ENCODE data around the gene CBX5. TPM values are rescaled to one million over a fixed set of nuclear protein-coding genes. Genes with fewer than 3 reads are reported as not detected.

Gene CBX5
- total and polyA plus RNA-seq, 10 of the 15 experiments (the other 5 are each of a cell fraction or from before 2014, with no cell fraction given) = 46.7 to 138 (median 74.6) TPM

- no peak for TF ChIP-seq NKRF (conservative IDR thresholded peaks at IDR 0.05)
- no peak for TF ChIP-seq WRNIP1 (IDR thresholded peaks at IDR 0.05; ENCODE audit: borderline replicate concordance, low read depth, low read length)
- TF ChIP-seq EZH2 (IDR thresholded peaks at IDR 0.05; ENCODE audit: borderline replicate concordance, control insufficient read depth, low read depth, low read length) = no peak
- TF ChIP-seq IRF5 (IDR thresholded peaks at IDR 0.05; ENCODE audit: borderline replicate concordance) = no peak
- TF ChIP-seq FOXK2 (IDR thresholded peaks at IDR 0.05) = no peak
- no peak for TF ChIP-seq FOS (IDR thresholded peaks at IDR 0.05; ENCODE audit: borderline replicate concordance, extremely low read depth, insufficient read length)
- TF ChIP-seq KAT2A (conservative IDR thresholded peaks at IDR 0.05; ENCODE audit: control insufficient read depth, low read depth, low read length) = no peak
- no peak for TF ChIP-seq HDAC2 (IDR thresholded peaks at IDR 0.05)
- TF ChIP-seq CEBPB (IDR thresholded peaks at IDR 0.05; ENCODE audit: borderline replicate concordance in 1 of 2, low read depth in 2 of 2, low read length in 2 of 2) = no peak
These were observed 13.0 kb upstream of the CBX5 start (continued) for GRCh38 chr12:54292931-54293241.

Data from GM12878 (cell line).